Stimulated activated CD8-positive, alpha-beta memory T cell treated with anti-CD3 and anti-CD28 coated beads, Interleukin-12 subunit alpha, Interleukin-12 subunit beta, amount 100 ng/mL, for 24 hours (primary cell): ENCODE measurements around the gene LENG8.
"Not testable (repeated sequence)": the region's sequence is repeated elsewhere in the genome, so short reads cannot be mapped to it uniquely, and the experiment has no call there.

Experiments used
- DNase-seq: peaks from one replicate; pipeline ENCODE4 v3.0.0-alpha.2; 2020; ENCODE audit errors: extremely low read depth

Gene LENG8

GRCh38 chr19:54461613-54462012, 12.6 kb downstream of the LENG8 start:
- DNase-seq, result no peak

- no peak for DNase-seq
Observed at GRCh38 chr19:54462047-54462654, 13.2 kb downstream of the LENG8 start.

GRCh38 chr19:54462655-54463530, 13.9 kb downstream of the LENG8 start:
- no peak for DNase-seq

- DNase-seq, result peak; percentile 91
Observed at GRCh38 chr19:54463531-54464043, 14.6 kb downstream of the LENG8 start, which contains the start of gene LENG9. Gene LENG9 (minus strand): TSS chr19:54463778. CDS start chr19:54463526, 252 bp downstream.

- peak; percentile 66 for DNase-seq
Observed at GRCh38 chr19:54464044-54464629, 15.1 kb downstream of the LENG8 start.

- DNase-seq, result peak; percentile 67
Observed at GRCh38 chr19:54464630-54465425, 15.8 kb downstream of the LENG8 start.

GRCh38 chr19:54465426-54466109, 16.6 kb downstream of the LENG8 start:
- DNase-seq, result no peak

GRCh38 chr19:54466110-54466480, 17.1 kb downstream of the LENG8 start:
- DNase-seq, result not testable (repeated sequence)

GRCh38 chr19:54469496-54469934, 20.5 kb downstream of the LENG8 start:
- no peak for DNase-seq

GRCh38 chr19:54470276-54470887, 21.4 kb downstream of the LENG8 start:
- DNase-seq, result no peak

- no peak for DNase-seq
Observed at GRCh38 chr19:54470991-54471782, 22.2 kb downstream of the LENG8 start.

- DNase-seq, result no peak
Observed at GRCh38 chr19:54473071-54473891, 24.3 kb downstream of the LENG8 start, which contains the start of gene CDC42EP5. Gene CDC42EP5 (minus strand): TSS chr19:54473296. CDS start chr19:54465547, 7,749 bp downstream.

- no peak for DNase-seq
Observed at GRCh38 chr19:54473892-54474372, 24.9 kb downstream of the LENG8 start.

- DNase-seq, result no peak
Observed at GRCh38 chr19:54475706-54476105, 26.7 kb downstream of the LENG8 start.

- no peak for DNase-seq
Observed at GRCh38 chr19:54477650-54478049, 28.7 kb downstream of the LENG8 start.

- no peak for DNase-seq
Observed at GRCh38 chr19:54478677-54479266, 29.8 kb downstream of the LENG8 start.

- DNase-seq, result no peak
Observed at GRCh38 chr19:54480051-54480450, 31.1 kb downstream of the LENG8 start.

GRCh38 chr19:54481326-54481930, 32.4 kb downstream of the LENG8 start:
- no peak for DNase-seq
